ENCODE results near the gene LMLN. TPM values are rescaled to one million over a fixed set of nuclear protein-coding genes. Genes with fewer than 3 reads are reported as not detected.
A peak's percentile ranks its signal among the peaks of the same experiment; 100 is the strongest.

LMLN gene
- polyA plus RNA-seq, 3 donors, result 0.41 to 1.3 (median 1.00) TPM

DNA sequence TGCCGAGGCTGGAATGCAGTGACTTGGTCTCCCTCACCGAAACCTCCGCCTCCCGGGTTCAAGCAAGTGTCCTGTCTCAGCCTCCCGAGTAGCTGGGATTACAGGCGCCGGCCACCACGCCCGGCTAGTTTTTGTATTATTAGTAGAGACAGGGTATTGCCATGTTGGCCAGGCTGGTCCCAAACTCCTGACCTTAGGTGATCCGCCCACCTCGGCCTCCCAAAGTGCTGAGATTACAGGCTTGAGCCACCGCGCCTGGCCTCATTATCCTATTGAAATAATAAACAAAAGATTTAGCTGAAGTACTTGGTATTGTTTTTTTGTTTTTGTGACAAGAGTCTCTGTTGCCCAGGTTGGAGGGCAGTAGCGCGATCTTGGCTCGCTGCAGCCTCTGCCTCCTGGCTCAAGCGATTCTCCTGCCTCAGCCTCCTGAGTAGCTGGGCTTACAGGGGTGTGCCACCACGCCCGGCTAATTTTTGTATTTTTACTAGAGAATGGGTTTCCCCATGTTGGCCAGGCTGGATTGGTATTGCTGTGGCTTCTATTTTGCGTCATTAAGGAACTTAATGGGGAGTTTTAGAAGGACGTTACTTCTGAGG is 8.5 kb upstream of the LMLN start:
- H2AFZ ChIP-seq (ENCODE audit: insufficient read depth, low read depth, low read length, poor library complexity, severe bottlenecking), result no peak overlapping the region
- no peaks in the 10 kb centered on the region for H3K9me3 ChIP-seq (replicated peaks in 1 of 2; ENCODE audit: control insufficient read depth in 1 of 2, insufficient read depth in 1 of 2, low read length in 2 of 2)
- peaks cover 53% of the 10 kb centered on the region for H3K79me2 ChIP-seq (ENCODE audit: insufficient read depth, low read length)
- WGBS (ENCODE audit: insufficient coverage), result 91% methylated on average over 9 of the region's 21 CpGs
- no peak for DNase-seq
- H3K27me3 Mint-ChIP-seq (ENCODE audit: low read depth in 3 of 3), result peaks cover 0 to 2% (median 0%) of the 10 kb centered on the region in 3 donors
- H3K9me3 Mint-ChIP-seq, result no peaks in the 10 kb centered on the region
- peak overlapping the region in 6 of 7 donors; percentile 45 to 99 (median 79) for H3K27ac Mint-ChIP-seq
- H4K20me1 ChIP-seq (ENCODE audit: insufficient read depth, low read length), result peaks cover 55% of the 10 kb centered on the region
- H3K36me3 ChIP-seq (replicated peaks in 1 of 2; ENCODE audit: control insufficient read depth in 1 of 2, insufficient read depth in 2 of 2, low read length in 2 of 2), result peaks cover 49 to 54% of the 10 kb centered on the region in 2 donors
- intact Hi-C loops (cut with micrococcal nuclease), result no loop called here
- H3K27ac ChIP-seq (ENCODE audit: low read depth in 1 of 2, low read length in 2 of 2), result peak overlapping the region in 1 of 2 donors; percentile 96
- H3K36me3 Mint-ChIP-seq, result peaks cover 41 to 58% of the 10 kb centered on the region in 2 donors
- peak overlapping the region; percentile 48 to 94 for H3K4me3 Mint-ChIP-seq
- TF ChIP-seq, protein P1, sequence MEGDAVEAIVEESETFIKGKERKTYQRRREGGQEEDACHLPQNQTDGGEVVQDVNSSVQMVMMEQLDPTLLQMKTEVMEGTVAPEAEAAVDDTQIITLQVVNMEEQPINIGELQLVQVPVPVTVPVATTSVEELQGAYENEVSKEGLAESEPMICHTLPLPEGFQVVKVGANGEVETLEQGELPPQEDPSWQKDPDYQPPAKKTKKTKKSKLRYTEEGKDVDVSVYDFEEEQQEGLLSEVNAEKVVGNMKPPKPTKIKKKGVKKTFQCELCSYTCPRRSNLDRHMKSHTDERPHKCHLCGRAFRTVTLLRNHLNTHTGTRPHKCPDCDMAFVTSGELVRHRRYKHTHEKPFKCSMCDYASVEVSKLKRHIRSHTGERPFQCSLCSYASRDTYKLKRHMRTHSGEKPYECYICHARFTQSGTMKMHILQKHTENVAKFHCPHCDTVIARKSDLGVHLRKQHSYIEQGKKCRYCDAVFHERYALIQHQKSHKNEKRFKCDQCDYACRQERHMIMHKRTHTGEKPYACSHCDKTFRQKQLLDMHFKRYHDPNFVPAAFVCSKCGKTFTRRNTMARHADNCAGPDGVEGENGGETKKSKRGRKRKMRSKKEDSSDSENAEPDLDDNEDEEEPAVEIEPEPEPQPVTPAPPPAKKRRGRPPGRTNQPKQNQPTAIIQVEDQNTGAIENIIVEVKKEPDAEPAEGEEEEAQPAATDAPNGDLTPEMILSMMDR (IDR thresholded peaks at IDR 0.05), result no peak
- H3K4me3 ChIP-seq (replicated peaks in 1 of 3; ENCODE audit: low read depth in 2 of 3, low read length in 3 of 3), result peak overlapping the region in 1 of 3 experiments; percentile 83
- no peaks in the 10 kb centered on the region for H3K27me3 ChIP-seq (ENCODE audit: control insufficient read depth in 2 of 2, insufficient read depth in 2 of 2, low read length in 2 of 2)
- H3K4me2 ChIP-seq (replicated peaks; ENCODE audit: extremely low read depth, low read length, poor library complexity, severe bottlenecking), result peak overlapping the region; percentile 76
- peak overlapping the region; percentile 91 for H3K9ac ChIP-seq (ENCODE audit: insufficient read depth, low read length, poor library complexity, severe bottlenecking)
- H3K4me1 ChIP-seq (ENCODE audit: control insufficient read depth in 1 of 2, insufficient read depth in 2 of 2, low read length in 2 of 2), result peaks cover 19 to 32% of the 10 kb centered on the region in 2 donors
- H3K4me1 Mint-ChIP-seq, result peaks cover 29% of the 10 kb centered on the region

GRCh38 chr3:197952440-197952839 is 7.6 kb upstream of the LMLN start:
- H3K4me3 Mint-ChIP-seq, result no peak overlapping the region
- no peaks in the 10 kb centered on the region for H3K9me3 ChIP-seq (replicated peaks in 1 of 2; ENCODE audit: control insufficient read depth in 1 of 2, insufficient read depth in 1 of 2, low read length in 2 of 2)
- intact Hi-C loops (cut with micrococcal nuclease), result no loop called here
- no peaks in the 10 kb centered on the region for H3K27me3 ChIP-seq (ENCODE audit: control insufficient read depth in 2 of 2, insufficient read depth in 2 of 2, low read length in 2 of 2)
- no peak overlapping the region for H3K4me3 ChIP-seq (replicated peaks in 1 of 3; ENCODE audit: low read depth in 2 of 3, low read length in 3 of 3)
- no peaks in the 10 kb centered on the region for H3K9me3 Mint-ChIP-seq
- H2AFZ ChIP-seq (ENCODE audit: insufficient read depth, low read depth, low read length, poor library complexity, severe bottlenecking), result no peak overlapping the region
- H4K20me1 ChIP-seq (ENCODE audit: insufficient read depth, low read length), result peaks cover 60% of the 10 kb centered on the region
- peaks cover 49 to 57% of the 10 kb centered on the region in 2 donors for H3K36me3 ChIP-seq (replicated peaks in 1 of 2; ENCODE audit: control insufficient read depth in 1 of 2, insufficient read depth in 2 of 2, low read length in 2 of 2)
- peaks cover 39% of the 10 kb centered on the region for H3K4me1 Mint-ChIP-seq
- H3K36me3 Mint-ChIP-seq, result peaks cover 41 to 59% of the 10 kb centered on the region in 2 donors
- no peak overlapping the region for H3K4me2 ChIP-seq (replicated peaks; ENCODE audit: extremely low read depth, low read length, poor library complexity, severe bottlenecking)
- DNase-seq, result no peak
- TF ChIP-seq, protein P1 (IDR thresholded peaks at IDR 0.05), result no peak
- H3K4me1 ChIP-seq (ENCODE audit: control insufficient read depth in 1 of 2, insufficient read depth in 2 of 2, low read length in 2 of 2), result peaks cover 29 to 42% of the 10 kb centered on the region in 2 donors
- no peak overlapping the region for H3K27ac ChIP-seq (ENCODE audit: low read depth in 1 of 2, low read length in 2 of 2)
- peak overlapping the region in 1 of 7 donors; percentile 54 for H3K27ac Mint-ChIP-seq
- H3K79me2 ChIP-seq (ENCODE audit: insufficient read depth, low read length), result peaks cover 53% of the 10 kb centered on the region
- H3K9ac ChIP-seq (ENCODE audit: insufficient read depth, low read length, poor library complexity, severe bottlenecking), result no peak overlapping the region
- H3K27me3 Mint-ChIP-seq (ENCODE audit: low read depth in 3 of 3), result peaks cover 0 to 2% (median 0%) of the 10 kb centered on the region in 3 donors
- 100% methylated on average over 4 of the region's 9 CpGs for WGBS (ENCODE audit: insufficient coverage)
